GM19463 (cell line): ENCODE data around the gene CDK9.
"Not testable (repeated sequence)": the region's sequence is repeated elsewhere in the genome, so short reads cannot be mapped to it uniquely, and the experiment has no call there.

Experiments used
- ATAC-seq: cut with Tn5 transposase; IDR thresholded peaks from one replicate; pipeline ENCODE4 v1.9.1; 2021; ENCODE audit warnings: mild to moderate bottlenecking, moderate library complexity; ENCODE audit not compliant: unreplicated experiment

Gene CDK9

GRCh38 chr9:127817881-127818434 lies 32.1 kb downstream of the CDK9 start:
- ATAC-seq: no peak

GRCh38 chr9:127818574-127818973 lies 32.7 kb downstream of the CDK9 start:
- ATAC-seq: no peak

DNA sequence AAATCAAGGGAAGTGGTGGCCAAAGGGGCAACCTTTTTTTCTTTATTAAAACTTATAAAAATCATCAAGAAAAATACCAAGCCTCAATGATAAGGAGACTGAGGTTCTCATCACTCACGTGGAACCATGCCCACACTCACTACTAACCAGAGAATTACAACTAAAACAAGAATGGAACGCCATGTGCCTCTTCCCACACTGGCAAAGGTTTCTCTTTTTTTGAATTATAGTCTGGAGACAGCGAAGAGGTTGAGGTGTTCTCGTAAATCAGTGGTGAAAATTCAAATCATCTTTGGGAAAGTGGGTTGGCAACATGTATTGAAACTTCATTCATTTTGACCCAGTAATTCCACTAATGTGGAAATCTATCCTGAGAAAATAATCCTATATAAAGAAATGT lies 36.3 kb downstream of the CDK9 start:
- no peak for ATAC-seq

DNA sequence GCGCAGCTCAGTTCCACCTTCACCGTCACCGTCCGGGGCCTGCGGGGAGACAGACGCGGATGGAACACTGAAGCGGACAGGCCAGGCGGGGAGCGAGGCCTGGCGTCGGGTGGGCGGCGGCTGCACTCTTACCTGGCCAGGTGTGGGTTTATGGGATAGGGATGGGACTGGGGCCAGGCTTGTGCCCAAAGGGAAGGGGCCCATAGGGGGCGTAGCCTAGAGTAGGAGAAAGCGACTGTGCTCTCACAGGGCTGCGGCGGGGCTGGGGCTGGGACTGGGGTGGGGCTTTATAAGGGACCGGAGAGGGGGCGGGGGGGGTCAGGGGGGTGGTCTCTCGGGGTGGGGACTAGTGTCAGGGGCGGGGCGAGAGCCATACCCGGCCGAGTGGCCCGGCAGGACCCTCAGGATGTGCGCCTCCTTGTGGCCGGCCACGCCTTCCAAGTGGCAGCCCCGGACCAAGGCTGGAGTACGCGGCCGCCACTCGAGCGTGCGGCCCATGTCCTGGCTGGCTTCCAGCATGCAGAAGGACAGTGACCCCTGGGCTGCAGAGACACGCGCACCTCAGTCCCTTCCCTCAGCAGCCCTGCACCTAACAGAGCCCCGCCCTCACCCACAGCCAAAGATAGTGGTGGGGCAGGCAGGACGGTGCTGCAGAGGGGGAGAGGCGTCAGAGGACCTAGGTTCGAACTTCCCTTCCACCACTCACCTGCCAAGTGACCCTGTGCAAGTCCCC lies 39.7 kb downstream of the CDK9 start:
- no peak for ATAC-seq

DNA sequence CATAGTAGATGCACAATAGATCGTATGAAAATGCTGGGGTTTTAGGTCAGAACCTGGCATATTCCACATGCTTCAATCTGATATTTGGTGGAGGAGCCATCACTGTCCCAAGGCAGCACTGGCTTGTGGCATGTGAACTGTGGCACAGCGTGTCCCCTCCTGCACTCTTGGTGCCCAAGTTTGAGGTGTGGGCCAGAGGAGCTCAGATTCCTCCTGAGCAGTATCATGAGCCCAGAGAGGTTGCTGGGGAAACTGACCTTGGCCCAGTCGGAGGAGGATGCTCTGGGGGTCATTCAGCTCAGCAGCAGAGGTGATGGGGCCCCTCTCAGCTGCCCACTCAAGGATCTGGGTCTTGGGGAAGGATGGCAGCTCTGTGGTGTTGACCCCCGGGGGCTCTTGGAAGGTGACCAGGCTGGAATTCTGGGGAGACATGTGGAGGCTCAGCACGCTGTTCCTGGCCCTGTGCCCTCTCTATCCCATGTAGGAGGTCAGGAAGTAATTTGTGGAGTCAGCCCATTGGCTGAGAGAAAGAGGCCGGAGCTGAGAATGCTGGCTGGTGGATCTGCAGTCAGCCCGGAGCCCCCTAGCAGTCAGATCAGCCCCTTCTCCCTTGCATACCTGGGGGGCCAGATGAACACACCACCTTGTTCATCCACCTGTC lies 40.5 kb downstream of the CDK9 start:
- no peak for ATAC-seq

DNA sequence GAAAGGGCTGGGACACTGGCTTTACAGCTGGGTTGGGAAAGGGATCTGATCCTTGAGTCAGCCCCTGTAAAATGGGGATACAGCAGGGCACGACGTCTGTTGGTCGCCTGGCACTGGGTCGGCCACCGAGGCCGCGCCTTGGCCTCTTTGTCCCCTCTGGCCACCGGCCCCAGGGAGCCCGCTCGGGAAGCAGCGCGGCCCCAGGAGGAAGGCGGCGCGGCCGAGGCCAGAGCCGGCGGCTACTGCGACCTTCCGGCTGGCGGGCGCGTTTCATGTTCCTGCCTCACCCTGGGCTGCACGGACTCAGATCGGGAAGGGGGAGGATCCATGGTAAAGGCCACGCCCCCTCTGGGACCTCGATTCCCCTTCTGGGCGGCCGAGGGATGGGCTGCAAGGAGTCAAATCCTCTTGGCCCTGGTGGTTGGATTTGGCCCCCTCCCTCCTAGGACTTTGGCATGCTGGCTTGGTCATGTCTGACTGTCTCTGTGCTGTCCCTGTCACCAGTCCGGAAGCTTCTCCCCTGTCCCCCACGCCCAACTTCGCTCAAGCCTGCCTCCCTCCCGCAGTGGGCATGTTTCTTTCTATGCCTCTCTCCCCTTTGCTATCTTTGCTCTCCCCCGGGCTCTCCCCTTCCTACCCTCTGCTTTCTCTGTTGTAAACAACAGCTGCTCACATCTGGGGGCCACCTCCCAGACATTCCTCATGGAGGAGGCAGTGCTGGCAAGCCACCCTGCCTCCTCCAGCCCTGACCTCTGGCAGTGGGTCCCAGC lies 42.6 kb downstream of the CDK9 start:
- ATAC-seq: no peak

DNA sequence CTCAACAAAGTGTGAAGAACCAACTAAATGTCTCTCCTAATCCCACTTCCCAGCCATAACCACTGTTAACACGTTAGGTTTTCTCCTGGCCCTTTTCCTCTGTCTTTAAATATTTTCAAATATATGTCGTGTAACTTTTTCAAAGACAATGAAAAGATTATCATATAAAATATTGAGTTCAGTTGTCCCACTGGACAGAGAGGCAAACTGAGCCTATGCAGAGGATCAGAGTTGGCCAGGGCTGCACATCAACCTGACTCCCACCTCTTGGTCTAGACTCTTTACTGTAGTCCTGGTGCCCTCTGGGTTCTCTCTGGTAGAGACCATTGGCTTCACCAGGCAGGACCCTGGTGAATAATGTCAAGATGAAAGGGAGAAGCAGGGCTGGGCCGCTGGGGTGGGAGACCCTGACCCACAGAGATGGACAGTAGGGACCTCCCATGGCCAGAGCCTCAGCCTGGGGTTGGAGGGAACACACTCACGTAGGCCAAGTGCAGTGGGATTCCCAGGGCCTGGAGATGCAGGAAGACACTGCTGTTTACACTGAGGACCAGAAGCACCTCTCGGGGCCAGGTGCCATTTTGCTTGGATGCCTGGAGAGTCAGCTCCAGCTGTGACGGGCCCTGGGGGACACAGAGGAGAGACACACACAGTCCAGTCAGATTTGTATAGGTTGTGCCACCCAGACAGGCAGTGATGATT lies 43.5 kb downstream of the CDK9 start:
- no peak for ATAC-seq

DNA sequence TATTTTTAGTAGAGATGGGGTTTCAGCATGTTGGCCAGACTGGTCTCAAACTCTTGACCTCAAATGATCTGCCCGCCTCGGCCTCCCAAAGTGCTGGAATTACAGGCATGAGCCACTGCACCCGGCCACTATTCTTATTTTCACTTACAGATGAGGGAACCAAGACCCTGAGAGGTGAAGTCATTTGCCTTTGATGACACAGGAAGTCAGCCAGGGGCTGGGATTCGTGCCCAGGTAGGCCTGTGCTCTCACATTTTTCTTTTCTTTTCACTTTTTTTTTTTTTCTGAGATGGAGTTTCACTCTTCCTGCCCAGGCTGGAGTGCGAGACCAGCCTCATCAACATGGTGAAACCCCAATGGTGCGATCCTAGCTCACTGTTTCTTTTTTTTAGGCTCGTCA lies 46.4 kb downstream of the CDK9 start:
- ATAC-seq: no peak

GRCh38 chr9:127833555-127833954 lies 47.7 kb downstream of the CDK9 start:
- ATAC-seq: no peak

DNA sequence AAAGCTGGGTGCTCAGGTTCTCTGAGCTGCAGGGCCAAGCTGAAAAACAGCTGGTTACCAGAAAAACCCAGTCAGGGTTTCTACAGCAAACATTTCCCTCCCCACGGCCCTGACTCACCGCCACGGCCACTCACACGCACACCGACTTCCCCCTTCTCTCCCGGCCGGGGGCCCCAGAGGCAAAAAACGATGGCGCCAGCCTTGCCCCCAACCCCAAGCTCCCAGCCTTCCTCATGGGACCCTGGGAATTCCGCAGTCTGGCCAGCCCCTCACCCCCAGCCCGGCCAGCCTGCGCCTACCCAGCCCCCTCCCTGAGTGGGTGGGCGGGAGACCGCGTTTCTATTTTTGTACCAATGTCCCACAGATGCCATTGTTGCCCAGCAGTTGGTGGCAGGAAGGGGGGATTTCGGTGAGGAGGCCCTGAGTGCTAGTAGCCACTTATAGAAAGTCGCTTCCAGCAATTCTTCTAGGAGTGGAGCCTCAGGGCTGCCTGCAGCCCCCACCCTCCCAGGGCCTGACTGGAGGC lies 50.2 kb downstream of the CDK9 start:
- ATAC-seq: no peak

GRCh38 chr9:127836561-127836960 lies 50.7 kb downstream of the CDK9 start:
- ATAC-seq: not testable (repeated sequence)

- no peak for ATAC-seq
Measured at GRCh38 chr9:127837346-127837745, 51.5 kb downstream of the CDK9 start.

GRCh38 chr9:127838375-127839078 lies 52.7 kb downstream of the CDK9 start:
- ATAC-seq: no peak
